GM12892 (cell line): ENCODE measurements around the gene TNFSF10.

Experiments used
- POLR2A ChIP-seq: IDR thresholded peaks from 2 replicates; pipeline ENCODE4 v1.6.1; 2011; ENCODE audit warnings: low read depth, low read length, control low read depth
- TAF1 ChIP-seq: IDR thresholded peaks from 2 replicates; pipeline ENCODE4 v1.6.1; 2011; ENCODE audit warnings: low read depth, mild to moderate bottlenecking, control low read depth, low read length, borderline replicate concordance

- TF ChIP-seq POLR2A (no peak), TAF1 (no peak)
Measured at GRCh38 chr3:172553526-172554252, 30.5 kb upstream of the TNFSF10 start.
